SK-N-SH (cell line): ENCODE results near the gene SLC4A2. TPM values are rescaled to one million over a fixed set of nuclear protein-coding genes. Genes with fewer than 3 reads are reported as not detected.

Experiments used
- CTCF ChIA-PET: fragments of 300-600, 350-600 bp; formaldehyde crosslinking; extraction: SDS; loops from one replicate; lab custom pipeline; 2021; lab: Yijun Ruan, JAX
- POLR2A ChIA-PET: fragments of 350-600 bp; sonication (Branson Sonifier 250); formaldehyde crosslinking; extraction: SDS; loops from one replicate; lab custom pipeline; 2020; ENCODE audit warnings: antibody characterized with exemption, inconsistent platforms; lab: Yijun Ruan, JAX
- DNase-seq: peaks from one replicate; pipeline ENCODE4 v3.0.0; 2012
- H2AFZ ChIP-seq: fragments of 200-600 bp; sonication (generic); 2 replicates; pipeline ENCODE4 v1.8.1; 2016; ENCODE audit warnings: antibody characterized with exemption, mild to moderate bottlenecking, low read depth
- H3F3A ChIP-seq: fragments of 200-600 bp; sonication (generic); replicated peaks from 2 replicates; pipeline ENCODE3; 2016; ENCODE audit warnings: antibody characterized with exemption, mild to moderate bottlenecking; ENCODE audit not compliant: insufficient read depth
- H3K27ac ChIP-seq, 2 experiments: fragments of 200-500 bp in 1 of 2; fragments of 200-600 bp in 1 of 2; sonication (Bioruptor generic) in 1 of 2; sonication (generic), shearing (Covaris generic) in 1 of 2; 2 replicates each; pipeline versions ENCODE4 v1.5.1 to v1.6.1; 2014 to 2016; ENCODE audit warnings: low read depth in 2 of 2, inconsistent platforms in 1 of 2, low read length in 1 of 2, mild to moderate bottlenecking in 1 of 2, mixed read lengths in 1 of 2
- H3K27me3 ChIP-seq: fragments of 200-600 bp; sonication (generic), shearing (Covaris generic); 2 replicates; pipeline ENCODE4 v1.6.1; 2016; ENCODE audit warnings: mixed run types; ENCODE audit not compliant: insufficient read depth
- H3K36me3 ChIP-seq, 2 experiments: fragments of 200-500 bp in 1 of 2; fragments of 200-600 bp in 1 of 2; sonication (Bioruptor generic) in 1 of 2; sonication (generic) in 1 of 2; replicated peaks in 1 of 2; 2 replicates each; pipeline versions ENCODE3 to v1.5.1; 2014 to 2016; ENCODE audit warnings: low read length in 1 of 2, mild to moderate bottlenecking in 1 of 2; ENCODE audit not compliant: insufficient read depth in 2 of 2, control insufficient read depth in 1 of 2
- H3K4me1 ChIP-seq, 2 experiments: fragments of 200-500 bp in 1 of 2; fragments of 200-600 bp in 1 of 2; sonication (Bioruptor generic) in 1 of 2; sonication (generic), shearing (Covaris generic) in 1 of 2; 2 replicates each; pipeline versions ENCODE4 v1.5.1 to v1.6.1; 2014 to 2016; ENCODE audit warnings: low read depth in 1 of 2, low read length in 1 of 2, mixed run types in 1 of 2; ENCODE audit not compliant: insufficient read depth in 2 of 2, control insufficient read depth in 1 of 2
- H3K4me2 ChIP-seq: fragments of 200-600 bp; sonication (generic), shearing (Covaris generic); 2 replicates; pipeline ENCODE4 v1.6.1; 2017; ENCODE audit warnings: mixed run types
- H3K4me3 ChIP-seq, 2 experiments: fragments of 200-500 bp in 1 of 2; fragments of 200-600 bp in 1 of 2; sonication (Bioruptor generic) in 1 of 2; sonication (generic), shearing (Covaris generic) in 1 of 2; 2 replicates each; pipeline versions ENCODE4 v1.5.1 to v1.8.1; 2014 to 2016; ENCODE audit warnings: low read depth in 2 of 2, inconsistent platforms in 1 of 2, low read length in 1 of 2, mild to moderate bottlenecking in 1 of 2, mixed read lengths in 1 of 2, moderate library complexity in 1 of 2
- H3K79me2 ChIP-seq: fragments of 200-600 bp; sonication (generic); 2 replicates; pipeline ENCODE4 v1.8.1; 2017; ENCODE audit warnings: mild to moderate bottlenecking; ENCODE audit not compliant: insufficient read depth
- H3K9ac ChIP-seq: fragments of 200-600 bp; sonication (generic); 2 replicates; pipeline ENCODE4 v1.6.1; 2017; ENCODE audit warnings: mixed run types
- H3K9me2 ChIP-seq: fragments of 200-600 bp; sonication (generic); 2 replicates; pipeline ENCODE4 v1.6.1; 2017; ENCODE audit warnings: mixed run types
- H3K9me3 ChIP-seq: fragments of 200-600 bp; sonication (generic); 2 replicates; pipeline ENCODE4 v1.6.1; 2017; ENCODE audit warnings: mixed run types, mild to moderate bottlenecking, moderate library complexity
- H4K20me1 ChIP-seq: fragments of 200-600 bp; sonication (generic); 2 replicates; pipeline ENCODE4 v1.6.1; 2017; ENCODE audit warnings: mild to moderate bottlenecking, mixed run types; ENCODE audit not compliant: insufficient read depth
- CHD2 ChIP-seq: fragments of 150-350 bp; IDR thresholded peaks from 2 replicates; pipeline ENCODE4 v1.6.1; 2018; ENCODE audit warnings: low read length; ENCODE audit not compliant: partially characterized antibody
- EZH2phosphoT487 ChIP-seq: fragments of 200-600 bp; sonication (generic); IDR thresholded peaks from 2 replicates; pipeline ENCODE4 v1.6.1; 2017; ENCODE audit warnings: low read depth, mixed run types, mild to moderate bottlenecking, antibody characterized with exemption, moderate library complexity, borderline replicate concordance
- MEF2A ChIP-seq: IDR thresholded peaks from 2 replicates; pipeline ENCODE4 v1.4.0; 2012; ENCODE audit warnings: low read depth, borderline replicate concordance
- MXI1 ChIP-seq: IDR thresholded peaks from 2 replicates; pipeline ENCODE4 v1.6.1; 2012; ENCODE audit warnings: mild to moderate bottlenecking, low read depth, low read length, improper control_type of control experiment
- NRF1 ChIP-seq: IDR thresholded peaks from 2 replicates; pipeline ENCODE4 v1.6.1; 2012; ENCODE audit warnings: low read depth, mild to moderate bottlenecking, low read length
- YY1 ChIP-seq: IDR thresholded peaks from 2 replicates; pipeline ENCODE4 v1.4.0; 2012; ENCODE audit warnings: low read depth, mild to moderate bottlenecking
- WGBS: methylation state at CpG from one replicate; pipeline ENCODE4 v1.1.6; 2017; ENCODE audit warnings: low lambda C conversion rate; 5-methylcytosine and 5-hydroxymethylcytosine counted together
- polyA plus RNA-seq, 3 experiments: library from polyadenylated mRNA; depleted of rRNA; stranded (reverse); fragments of >200 nt; gene quantifications; 2 replicates each; pipeline ENCODE4 v1.2.3, GENCODE V29; 2012
- TF ChIP-seq, protein P1 (sequence below): IDR thresholded peaks from 2 replicates; pipeline ENCODE4 v1.4.0; 2012; ENCODE audit warnings: low read depth, borderline replicate concordance

Gene SLC4A2
- polyA plus RNA-seq, 1 of the 3 experiments (the other 2 are of a cell fraction), result 167 TPM

DNA sequence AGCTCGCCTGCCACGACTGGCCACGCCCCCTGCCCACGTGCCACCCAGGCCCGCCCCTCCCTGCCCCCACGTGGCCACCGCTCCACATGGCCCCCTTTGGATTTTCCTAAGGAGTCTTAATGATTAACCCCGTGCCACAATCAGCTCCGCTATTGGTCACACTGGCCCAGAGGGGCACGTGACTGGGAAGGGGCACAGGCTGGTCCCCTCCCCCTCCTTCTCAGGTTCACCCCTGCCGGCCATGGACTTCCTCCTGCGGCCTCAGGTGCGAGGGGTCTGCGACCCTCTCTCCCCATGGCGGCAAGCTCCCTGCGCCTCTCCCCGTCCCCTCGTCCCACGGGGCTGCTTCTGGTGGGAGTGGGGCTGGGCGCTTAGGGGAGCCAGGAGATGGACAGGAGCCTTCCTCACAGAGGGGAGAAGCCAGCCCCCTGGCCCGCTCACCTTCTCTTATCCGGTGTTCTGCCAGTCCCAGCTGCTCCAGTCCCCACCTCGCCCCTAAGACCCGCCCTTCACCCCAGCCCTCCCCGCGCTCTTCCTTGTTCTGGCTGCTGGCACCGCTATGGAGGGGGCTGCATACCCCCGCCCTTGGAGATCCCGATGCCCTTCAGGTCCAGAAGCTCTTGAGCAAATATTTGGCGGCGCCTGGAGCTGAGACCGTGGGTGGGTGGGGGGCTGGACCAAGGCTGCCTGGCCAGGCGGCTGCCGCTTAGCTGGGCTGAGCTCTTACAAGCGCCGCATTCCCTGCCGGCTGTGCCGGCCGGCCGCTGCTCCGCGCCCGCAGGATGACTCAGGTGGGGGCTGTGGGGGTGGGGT is 3.2 kb downstream of the SLC4A2 start:
- ChIA-PET POLR2A (interaction anchor here (0.8 kb wide), 1 partner anchor 73 kb away, joined by 4 read pairs; no protein-coding TSS in a partner anchor), CTCF (interaction anchor here (0.9 to 12.2 kb wide), 10 partner anchors 15 to 164 kb away, joined by 3 to 126 read pairs (median 4); partner anchors contain the start of genes AGAP3, FASTK and TMUB1)
- H2AFZ ChIP-seq, result no peak overlapping the region
- no peaks in the 10 kb centered on the region for H3K27me3 ChIP-seq
- peak; percentile 81 for DNase-seq
- peaks cover 24 to 33% of the 10 kb centered on the region in 2 experiments for H3K4me1 ChIP-seq
- H3K4me3 ChIP-seq, result no peak overlapping the region
- 0 out of 4 replicates have a peak overlapping the region, but pooled peaks of 1 of the 2 experiments have one; percentile 13 for H3K27ac ChIP-seq
- H4K20me1 ChIP-seq, result peaks cover 40% of the 10 kb centered on the region
- TF ChIP-seq MXI1 (peak; percentile 60; the same call in 1 of the 2 replicates), NRF1 (no peak)
- TF ChIP-seq, protein P1, sequence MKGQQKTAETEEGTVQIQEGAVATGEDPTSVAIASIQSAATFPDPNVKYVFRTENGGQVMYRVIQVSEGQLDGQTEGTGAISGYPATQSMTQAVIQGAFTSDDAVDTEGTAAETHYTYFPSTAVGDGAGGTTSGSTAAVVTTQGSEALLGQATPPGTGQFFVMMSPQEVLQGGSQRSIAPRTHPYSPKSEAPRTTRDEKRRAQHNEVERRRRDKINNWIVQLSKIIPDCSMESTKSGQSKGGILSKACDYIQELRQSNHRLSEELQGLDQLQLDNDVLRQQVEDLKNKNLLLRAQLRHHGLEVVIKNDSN, result peak; percentile 40; the same call in 1 of the 2 replicates
- H3K9me2 ChIP-seq, result no peaks in the 10 kb centered on the region
- no peaks in the 10 kb centered on the region for H3F3A ChIP-seq
- H3K36me3 ChIP-seq, result peaks cover 34 to 47% of the 10 kb centered on the region in 2 experiments
- 80% methylated on average over 37 of the region's 43 CpGs for WGBS
- no peaks in the 10 kb centered on the region for H3K9me3 ChIP-seq
- no peak overlapping the region for H3K4me2 ChIP-seq
- H3K79me2 ChIP-seq, result peaks cover 62% of the 10 kb centered on the region
- no peak overlapping the region for H3K9ac ChIP-seq

DNA sequence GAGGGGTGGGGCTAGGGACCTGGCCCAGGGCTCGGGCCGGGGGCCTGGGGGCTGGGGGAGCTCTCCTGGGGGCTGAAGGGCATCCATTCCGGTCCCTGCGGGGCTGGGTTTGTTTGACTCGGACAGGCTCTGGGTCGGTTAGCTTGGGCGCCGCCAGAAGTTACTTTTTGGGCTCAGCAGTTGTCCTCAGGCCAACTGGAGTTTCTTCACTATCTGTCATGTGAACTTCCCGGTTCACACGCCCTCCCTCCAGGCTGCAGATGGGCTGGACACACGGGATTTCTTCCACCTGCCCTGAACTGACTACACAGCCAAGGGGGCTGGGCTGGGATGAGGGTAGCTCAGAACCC is 3.8 kb downstream of the SLC4A2 start:
- H3K79me2 ChIP-seq, result peaks cover 67% of the 10 kb centered on the region
- ChIA-PET CTCF (interaction anchor here (1.0 to 12.2 kb wide), 10 partner anchors 13 to 164 kb away, joined by 3 to 126 read pairs (median 4); partner anchors contain the start of genes FASTK and TMUB1), POLR2A (no interaction called here)
- H3K9ac ChIP-seq, result no peak overlapping the region
- no peaks in the 10 kb centered on the region for H3K9me2 ChIP-seq
- peaks cover 40 to 53% of the 10 kb centered on the region in 2 experiments for H3K36me3 ChIP-seq
- DNase-seq, result no peak
- TF ChIP-seq EZH2phosphoT487, result no peak
- no peak overlapping the region for H3K4me3 ChIP-seq
- peaks cover 24 to 32% of the 10 kb centered on the region in 2 experiments for H3K4me1 ChIP-seq
- no peaks in the 10 kb centered on the region for H3K9me3 ChIP-seq
- WGBS, result 64% methylated on average over 8 of the region's 11 CpGs
- H3K4me2 ChIP-seq, result no peak overlapping the region
- no peaks in the 10 kb centered on the region for H3F3A ChIP-seq
- H4K20me1 ChIP-seq, result peaks cover 40% of the 10 kb centered on the region
- H3K27me3 ChIP-seq, result no peaks in the 10 kb centered on the region
- H2AFZ ChIP-seq, result no peak overlapping the region
- H3K27ac ChIP-seq, result no peak overlapping the region

DNA sequence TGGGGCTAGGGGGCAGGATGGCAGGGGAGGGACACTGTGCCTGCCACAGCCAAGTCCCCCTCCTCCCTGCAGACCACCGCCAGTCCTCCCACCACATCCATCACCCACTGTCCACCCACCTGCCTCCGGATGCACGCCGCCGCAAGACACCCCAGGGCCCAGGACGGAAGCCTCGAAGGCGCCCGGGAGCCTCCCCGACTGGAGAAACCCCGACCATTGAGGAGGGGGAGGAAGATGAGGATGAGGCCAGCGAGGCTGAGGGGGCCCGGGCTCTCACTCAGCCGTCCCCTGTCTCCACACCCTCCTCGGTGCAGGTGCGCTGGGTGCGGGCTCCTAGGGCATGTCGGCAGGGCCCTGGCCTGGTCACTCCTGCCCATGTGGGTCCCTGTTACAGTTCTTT is 5.1 kb downstream of the SLC4A2 start:
- 95% methylated on average over 17 of the region's 18 CpGs for WGBS
- TF ChIP-seq YY1 (no peak), MEF2A (no peak), CHD2 (no peak)
- TF ChIP-seq, all 33 proteins: peak for 0
- POLR2A ChIA-PET, result no interaction called here
- peaks cover 40% of the 10 kb centered on the region for H4K20me1 ChIP-seq
- no peaks in the 10 kb centered on the region for H3K9me3 ChIP-seq
- no peak overlapping the region for H2AFZ ChIP-seq
- peaks cover 74% of the 10 kb centered on the region for H3K79me2 ChIP-seq
- no peaks in the 10 kb centered on the region for H3K9me2 ChIP-seq
- H3K27ac ChIP-seq, result no peak overlapping the region
- CTCF ChIA-PET, result interaction anchor here (1.3 to 12.2 kb wide), 7 partner anchors 11 to 46 kb away, joined by 3 to 126 read pairs (median 4); partner anchors contain the start of genes FASTK and TMUB1
- no peaks in the 10 kb centered on the region for H3F3A ChIP-seq
- H3K36me3 ChIP-seq, result peaks cover 49 to 62% of the 10 kb centered on the region in 2 experiments
- H3K9ac ChIP-seq, result no peak overlapping the region
- H3K4me3 ChIP-seq, result no peak overlapping the region
- no peaks in the 10 kb centered on the region for H3K27me3 ChIP-seq
- H3K4me1 ChIP-seq, result peaks cover 14 to 22% of the 10 kb centered on the region in 2 experiments; a peak in 3 of 4 replicates
- DNase-seq, result no peak
- H3K4me2 ChIP-seq, result no peak overlapping the region
